MM.1S (cell line): ENCODE results near the gene PEX5.

ENCODE experiments used
- CTCF ChIP-seq: fragments of 300-600 bp; sonication (generic); IDR thresholded peaks from 2 replicates; pipeline ENCODE4 v1.5.1; 2016; ENCODE audit warnings: antibody characterized with exemption, low read length, mixed read lengths
- EZH2 ChIP-seq: fragments of 300-600 bp; sonication (generic); optimal IDR thresholded peaks from 2 replicates; pipeline ENCODE3; 2017; ENCODE audit warnings: low read depth, mild to moderate bottlenecking, antibody characterized with exemption, low read length, mixed read lengths
- EZH2phosphoT487 ChIP-seq: fragments of 300-600 bp; sonication (generic); IDR thresholded peaks from 2 replicates; pipeline ENCODE4 v1.6.1; 2018; ENCODE audit warnings: antibody characterized with exemption, low read length

- TF ChIP-seq CTCF (peak; percentile 84), EZH2phosphoT487 (no peak), EZH2 (no peak)
Observed at GRCh38 chr12:7142056-7142644, 47.3 kb upstream of the PEX5 start.
